Pancreas (tissue), 10 donors: ENCODE results near the gene TMEM223. TPM values are rescaled to one million over a fixed set of nuclear protein-coding genes. Genes with fewer than 3 reads are reported as not detected.

ENCODE experiments used
- ATAC-seq, 4 donors: fragments of 200-7000 bp; cut with Tn5 transposase; one replicate each; pipeline versions ENCODE4 v1.8.0 to v1.9.1; 2020; ENCODE audit warnings: mild to moderate bottlenecking in 4 of 4, moderate library complexity in 4 of 4
- DNase-seq, 6 donors: peaks; one replicate each; pipeline ENCODE4 v3.0.0-alpha.2; 2020
- FAIRE-seq: peaks from 2 replicates; lab custom pipeline; 2012; peaks lifted over from hg19 to GRCh38; lab: Jason Lieb, UNC
- H3K27ac ChIP-seq, 4 donors: fragments of 200-600 bp; sonication (generic); 1 replicate in 3 of 4; 2 replicates in 1 of 4; pipeline versions ENCODE4 v1.5.0 to v1.8.0; 2020
- H3K27me3 ChIP-seq, 4 donors: fragments of 200-600 bp; one replicate each; pipeline ENCODE4 v1.8.0; 2021
- H3K36me3 ChIP-seq, 3 donors: fragments of 200-600 bp; sonication (generic) in 1 of 3; one replicate each; pipeline versions ENCODE4 v1.5.0 to v1.8.0; 2020 to 2021
- H3K4me1 ChIP-seq, 3 donors: fragments of 200-600 bp; one replicate each; pipeline ENCODE4 v1.8.0; 2021
- H3K4me3 ChIP-seq, 4 donors: fragments of 200-600 bp; sonication (generic) in 2 of 4; one replicate each; pipeline versions ENCODE4 v1.5.0 to v1.8.0; 2020 to 2021
- H3K9me3 ChIP-seq, 4 donors: fragments of 200-600 bp; one replicate each; pipeline ENCODE4 v1.8.0; 2021
- CTCF ChIP-seq, 4 donors: fragments of 200-600 bp; sonication (generic) in 3 of 4; IDR thresholded peaks; one replicate each; pipeline versions ENCODE4 v1.5.0 to v1.8.0; 2021; ENCODE audit warnings: antibody characterized with exemption in 4 of 4
- WGBS, 2 donors: extraction: QIAGEN DNeasy Blood & Tissue Kit; methylation state at CpG; one replicate each; pipeline ENCODE4 v1.1.7; 2013; 5-methylcytosine and 5-hydroxymethylcytosine counted together
- intact Hi-C, 3 donors: fragments of 100-400 bp; cut with DNase I; formaldehyde crosslinking; loops; one replicate each; pipeline versions ENCODE4 v1.11.1 to v1.14.2; 2022
- microRNA-seq, 2 donors: library from miRNA; unstranded; fragments of <30 nt; microRNA quantifications; one replicate each; pipeline versions ENCODE4 to v1.1.0, GENCODE V29; 2019 to 2020
- polyA plus RNA-seq, 2 donors: library from polyadenylated mRNA; stranded (reverse); fragments of 200-250 nt; gene quantifications; one replicate each; pipeline ENCODE4 v1.2.3, GENCODE V29; 2013
- total RNA-seq, 6 donors: library from RNA; stranded (reverse); fragmentation: NEBNext Ultra II Directional in 4 of 6; extraction: Animal tissue kit (Norgen Biotek cat#: 25700) in 4 of 6; gene quantifications; one replicate each; pipeline versions ENCODE4 v1.2.1 to v1.2.4, GENCODE V29; 2021 to 2023
- donor health status: healthy with polysubstance abuse.
- donor health status: DM: no; HTN: no; CAD: no; lungs with moderate emphysema.
- donor health status: DM: no; HTN: no; CAD: no.
- donor health status: control.
- donor health status: control.
- donor health status: Bipolar disorder and iron deficiency.
- donor health status: DM: yes; HTN: yes; CAD: no.
- donor health status: DM: no; HTN: no; CAD: no.
- donor health status: DM: no; HTN: no; CAD: no.
- donor health status: DM: yes; HTN: yes; CAD: no.

The TMEM223 gene
- total and polyA plus RNA-seq, 8 donors = 5.0 to 16.6 (median 7.5) TPM

GRCh38 chr11:62747475-62748160 is 44.2 kb downstream of the TMEM223 start:
- intact Hi-C loops = no loop called here
- FAIRE-seq = no peak
- Histone ChIP-seq H3K27ac (no peak overlapping the region), H3K9me3 (no peaks in the 10 kb centered on the region), H3K4me1 (peaks cover 0 to 5% (median 0%) of the 10 kb centered on the region in 3 donors), H3K36me3 (no peaks in the 10 kb centered on the region), H3K4me3 (no peak overlapping the region), H3K27me3 (no peaks in the 10 kb centered on the region)
- WGBS, 2 donors = 54 to 63% methylated on average over 9 of the region's 9 CpGs
- ATAC-seq = no peak
- TF ChIP-seq CTCF (IDR thresholded peaks at IDR 0.05) = no peak
- no peak for DNase-seq

Small RNA genes within 50 kb of the gene (microRNA-seq; reads per million reads assigned to microRNA genes)
- 0.39 to 0.88 reads per million in 2 donors for gene MIR6514
- gene MIR6748 = 0 reads per million in 2 donors

Other genes starting within 250 kb of the TMEM223 start
Only the 30 nearest of the 31 such genes appear.
- gene EEF1G, start 218.1 kb downstream of the TMEM223 start, total RNA-seq = 1,000 to 10,000 TPM in 4 of 6 donors, 100 to 1,000 TPM in 2; 723 to 1,171 (median 1,053) TPM
- 100 to 1,000 TPM; 630 to 745 TPM for gene EEF1G, start 218.1 kb downstream of the TMEM223 start, polyA plus RNA-seq
- 10 to 100 TPM; 12.0 to 20.3 (median 14.6) TPM for gene TUT1, start 200.5 kb downstream of the TMEM223 start, total RNA-seq
- gene TUT1, start 200.5 kb downstream of the TMEM223 start, polyA plus RNA-seq = 10 to 100 TPM; 24.6 to 33.4 TPM
- 10 to 100 TPM; 14.7 to 35.6 (median 23.0) TPM for gene MTA2, start 190.1 kb downstream of the TMEM223 start, total RNA-seq
- 10 to 100 TPM; 28.7 to 42.3 TPM for gene MTA2, start 190.1 kb downstream of the TMEM223 start, polyA plus RNA-seq
- 10 to 100 TPM; 22.0 to 34.1 (median 23.4) TPM for gene EML3, start 179.2 kb downstream of the TMEM223 start, total RNA-seq
- gene EML3, start 179.2 kb downstream of the TMEM223 start, polyA plus RNA-seq = 10 to 100 TPM; 70.7 to 86.4 TPM
- 1 to 10 TPM in 4 of 6 donors, under 1 TPM in 2; 0.65 to 2.8 (median 1.6) TPM for gene ROM1, start 178.7 kb downstream of the TMEM223 start, total RNA-seq
- 1 to 10 TPM; 5.1 to 5.6 TPM for gene ROM1, start 178.7 kb downstream of the TMEM223 start, polyA plus RNA-seq
- 10 to 100 TPM; 13.2 to 24.1 (median 17.1) TPM for gene B3GAT3, start 170.0 kb downstream of the TMEM223 start, total RNA-seq
- gene B3GAT3, start 170.0 kb downstream of the TMEM223 start, polyA plus RNA-seq = 10 to 100 TPM; 45.7 to 50.8 TPM
- gene GANAB, start 145.4 kb downstream of the TMEM223 start, total RNA-seq = 100 to 1,000 TPM; 106 to 210 (median 152) TPM
- 10 to 100 TPM; 88.1 to 93.1 TPM for gene GANAB, start 145.4 kb downstream of the TMEM223 start, polyA plus RNA-seq
- gene INTS5, start 138.7 kb downstream of the TMEM223 start, total RNA-seq = 10 to 100 TPM in 3 of 6 donors, 1 to 10 TPM in 3; 5.8 to 12.9 (median 9.5) TPM
- 1 to 10 TPM; 4.5 to 4.6 TPM for gene INTS5, start 138.7 kb downstream of the TMEM223 start, polyA plus RNA-seq
- 10 to 100 TPM; 13.2 to 21.3 (median 16.9) TPM for gene C11orf98, start 126.8 kb downstream of the TMEM223 start, total RNA-seq
- 10 to 100 TPM; 56.3 to 70.8 TPM for gene C11orf98, start 126.8 kb downstream of the TMEM223 start, polyA plus RNA-seq
- 10 to 100 TPM in 1 of 6 donors, 1 to 10 TPM in 5; 4.0 to 11.0 (median 7.3) TPM for gene CSKMT, start 126.7 kb downstream of the TMEM223 start, total RNA-seq
- gene CSKMT, start 126.7 kb downstream of the TMEM223 start, polyA plus RNA-seq = 10 to 100 TPM; 19.6 to 25.4 TPM
- gene UQCC3, start 120.3 kb downstream of the TMEM223 start, total RNA-seq = 1 to 10 TPM; 3.2 to 4.9 (median 3.6) TPM
- 10 to 100 TPM; 14.1 to 17.3 TPM for gene UQCC3, start 120.3 kb downstream of the TMEM223 start, polyA plus RNA-seq
- gene LBHD1, start 119.7 kb downstream of the TMEM223 start, total RNA-seq = 1 to 10 TPM; 1.4 to 4.0 (median 2.8) TPM
- gene LBHD1, start 119.7 kb downstream of the TMEM223 start, polyA plus RNA-seq = 10 to 100 TPM in 1 of 2 donors, 1 to 10 TPM in 1; 7.1 to 21.7 TPM
- 10 to 100 TPM; 37.7 to 67.7 (median 51.9) TPM for gene UBXN1, start 112.9 kb downstream of the TMEM223 start, total RNA-seq
- 100 to 1,000 TPM in 1 of 2 donors, 10 to 100 TPM in 1; 86.0 to 104 TPM for gene UBXN1, start 112.9 kb downstream of the TMEM223 start, polyA plus RNA-seq
- 1 to 10 TPM in 2 of 6 donors, under 1 TPM in 4; 0.16 to 1.6 (median 0.53) TPM for gene LRRN4CL, start 102.5 kb downstream of the TMEM223 start, total RNA-seq
- under 1 TPM; 0.23 to 0.76 TPM for gene LRRN4CL, start 102.5 kb downstream of the TMEM223 start, polyA plus RNA-seq
- gene BSCL2, start 84.6 kb downstream of the TMEM223 start, total RNA-seq = 10 to 100 TPM; 30.3 to 58.6 (median 47.9) TPM
- gene BSCL2, start 84.6 kb downstream of the TMEM223 start, polyA plus RNA-seq = 100 to 1,000 TPM in 1 of 2 donors, 10 to 100 TPM in 1; 99.2 to 151 TPM
- under 1 TPM in 2 of 6 donors, not detected in 4; 0.19 to 0.37 TPM for gene GNG3, start 84.3 kb downstream of the TMEM223 start, total RNA-seq
- gene GNG3, start 84.3 kb downstream of the TMEM223 start, polyA plus RNA-seq = under 1 TPM in 1 of 2 donors, not detected in 1; 0.26 TPM
- 10 to 100 TPM; 17.5 to 26.2 (median 18.0) TPM for gene HNRNPUL2, start 64.5 kb downstream of the TMEM223 start, total RNA-seq
- gene HNRNPUL2, start 64.5 kb downstream of the TMEM223 start, polyA plus RNA-seq = 10 to 100 TPM; 19.1 to 25.9 TPM
- gene TTC9C, start 63.5 kb downstream of the TMEM223 start, total RNA-seq = 10 to 100 TPM in 4 of 6 donors, 1 to 10 TPM in 2; 7.6 to 17.8 (median 10.5) TPM
- 10 to 100 TPM; 16.7 to 20.3 TPM for gene TTC9C, start 63.5 kb downstream of the TMEM223 start, polyA plus RNA-seq
- 1 to 10 TPM; 3.7 to 9.8 (median 5.4) TPM for gene ZBTB3, start 37.8 kb downstream of the TMEM223 start, total RNA-seq
- 1 to 10 TPM; 2.0 to 2.4 TPM for gene ZBTB3, start 37.8 kb downstream of the TMEM223 start, polyA plus RNA-seq
- gene POLR2G, start 30.4 kb downstream of the TMEM223 start, total RNA-seq = 10 to 100 TPM; 15.1 to 32.0 (median 22.6) TPM
- gene POLR2G, start 30.4 kb downstream of the TMEM223 start, polyA plus RNA-seq = 10 to 100 TPM; 36.4 to 67.1 TPM
- 10 to 100 TPM in 4 of 6 donors, 1 to 10 TPM in 2; 9.3 to 18.6 (median 11.7) TPM for gene TAF6L, start 20.6 kb downstream of the TMEM223 start, total RNA-seq
- gene TAF6L, start 20.6 kb downstream of the TMEM223 start, polyA plus RNA-seq = 10 to 100 TPM; 37.2 to 53.5 TPM
- 10 to 100 TPM; 14.8 to 26.2 (median 19.1) TPM for gene TMEM179B, start 4.6 kb downstream of the TMEM223 start, total RNA-seq
- 10 to 100 TPM; 27.1 to 59.6 TPM for gene TMEM179B, start 4.6 kb downstream of the TMEM223 start, polyA plus RNA-seq
- gene NXF1, start 13.4 kb upstream of the TMEM223 start, total RNA-seq = 10 to 100 TPM; 20.9 to 60.9 (median 30.8) TPM
- gene NXF1, start 13.4 kb upstream of the TMEM223 start, polyA plus RNA-seq = 100 to 1,000 TPM; 150 to 294 TPM
- 10 to 100 TPM; 22.8 to 31.2 (median 26.9) TPM for gene STX5, start 40.0 kb upstream of the TMEM223 start, total RNA-seq
- 10 to 100 TPM; 18.6 to 27.9 TPM for gene STX5, start 40.0 kb upstream of the TMEM223 start, polyA plus RNA-seq
- not detected for gene TEX54, start 40.8 kb upstream of the TMEM223 start, total RNA-seq
- under 1 TPM in 1 of 2 donors, not detected in 1; 0.65 TPM for gene TEX54, start 40.8 kb upstream of the TMEM223 start, polyA plus RNA-seq
- 10 to 100 TPM; 18.4 to 35.1 (median 27.1) TPM for gene WDR74, start 47.6 kb upstream of the TMEM223 start, total RNA-seq
- gene WDR74, start 47.6 kb upstream of the TMEM223 start, polyA plus RNA-seq = 10 to 100 TPM; 47.6 to 59.5 TPM
- 100 to 1,000 TPM in 1 of 6 donors, 10 to 100 TPM in 5; 68.8 to 331 (median 75.1) TPM for gene SLC3A2, start 88.9 kb upstream of the TMEM223 start, total RNA-seq
- gene SLC3A2, start 88.9 kb upstream of the TMEM223 start, polyA plus RNA-seq = 100 to 1,000 TPM in 1 of 2 donors, 10 to 100 TPM in 1; 66.9 to 116 TPM
- gene CHRM1, start 129.4 kb upstream of the TMEM223 start, total RNA-seq = under 1 TPM in 5 of 6 donors, not detected in 1; 0.06 to 0.15 (median 0.09) TPM
- gene CHRM1, start 129.4 kb upstream of the TMEM223 start, polyA plus RNA-seq = under 1 TPM; 0.14 to 0.19 TPM
- gene SLC22A6, start 193.0 kb upstream of the TMEM223 start, total RNA-seq = not detected
- gene SLC22A6, start 193.0 kb upstream of the TMEM223 start, polyA plus RNA-seq = not detected
- gene SLC22A8, start 223.8 kb upstream of the TMEM223 start, total RNA-seq = not detected
- not detected for gene SLC22A8, start 223.8 kb upstream of the TMEM223 start, polyA plus RNA-seq